Measurements from ENCODE around the gene TNS3.

The TNS3 gene

GRCh38 chr7:47482013-47482875 lies 99.7 kb downstream of the TNS3 start:
- peak overlapping the region; percentile 29; the same call in 1 of the 2 replicates for H3K4me3 ChIP-seq (ENCODE audit: low read depth, low read length)
- peaks cover 41% of the 10 kb centered on the region for H3K79me2 ChIP-seq (ENCODE audit: control insufficient read depth, insufficient read depth, low read length, unreplicated experiment)
- H3K27me3 ChIP-seq (ENCODE audit: insufficient read depth, low read length), result no peaks in the 10 kb centered on the region
- H3K36me3 ChIP-seq (ENCODE audit: insufficient read depth, low read length), result peaks cover 8% of the 10 kb centered on the region; the same call in 1 of the 2 replicates
- peaks cover 50% of the 10 kb centered on the region for H3K4me1 ChIP-seq (ENCODE audit: control insufficient read depth, insufficient read depth, low read length, unreplicated experiment)
- no peak overlapping the region for H2AFZ ChIP-seq (ENCODE audit: low read length, unreplicated experiment)
- peak overlapping the region; percentile 94 for H3K27ac ChIP-seq (ENCODE audit: low read depth, low read length)

GRCh38 chr7:47481541-47482012 lies 100.3 kb downstream of the TNS3 start:
- Histone ChIP-seq H2AFZ (ENCODE audit: low read length, unreplicated experiment) (no peak overlapping the region), H3K27me3 (ENCODE audit: insufficient read depth, low read length) (no peaks in the 10 kb centered on the region), H3K27ac (ENCODE audit: low read depth, low read length) (peak overlapping the region; percentile 94), H3K79me2 (ENCODE audit: control insufficient read depth, insufficient read depth, low read length, unreplicated experiment) (peaks cover 47% of the 10 kb centered on the region), H3K36me3 (ENCODE audit: insufficient read depth, low read length) (peaks cover 8% of the 10 kb centered on the region; the same call in 1 of the 2 replicates), H3K4me1 (ENCODE audit: control insufficient read depth, insufficient read depth, low read length, unreplicated experiment) (peaks cover 57% of the 10 kb centered on the region), H3K4me3 (ENCODE audit: low read depth, low read length) (peak overlapping the region; percentile 29; the same call in 1 of the 2 replicates)

GRCh38 chr7:47480576-47481538 lies 101.1 kb downstream of the TNS3 start:
- peaks cover 12% of the 10 kb centered on the region for H3K36me3 ChIP-seq (ENCODE audit: insufficient read depth, low read length)
- peak overlapping the region; percentile 94 for H3K27ac ChIP-seq (ENCODE audit: low read depth, low read length)
- peak overlapping the region; percentile 29; the same call in 1 of the 2 replicates for H3K4me3 ChIP-seq (ENCODE audit: low read depth, low read length)
- no peaks in the 10 kb centered on the region for H3K27me3 ChIP-seq (ENCODE audit: insufficient read depth, low read length)
- peaks cover 52% of the 10 kb centered on the region for H3K79me2 ChIP-seq (ENCODE audit: control insufficient read depth, insufficient read depth, low read length, unreplicated experiment)
- H3K4me1 ChIP-seq (ENCODE audit: control insufficient read depth, insufficient read depth, low read length, unreplicated experiment), result peaks cover 64% of the 10 kb centered on the region
- no peak overlapping the region for H2AFZ ChIP-seq (ENCODE audit: low read length, unreplicated experiment)

- no peak overlapping the region for H3K27ac ChIP-seq (ENCODE audit: low read depth, low read length)
- H3K4me1 ChIP-seq (ENCODE audit: control insufficient read depth, insufficient read depth, low read length, unreplicated experiment), result peaks cover 66% of the 10 kb centered on the region
- H3K79me2 ChIP-seq (ENCODE audit: control insufficient read depth, insufficient read depth, low read length, unreplicated experiment), result peaks cover 53% of the 10 kb centered on the region
- H3K4me3 ChIP-seq (ENCODE audit: low read depth, low read length), result no peak overlapping the region
- H3K36me3 ChIP-seq (ENCODE audit: insufficient read depth, low read length), result peaks cover 15% of the 10 kb centered on the region
- H2AFZ ChIP-seq (ENCODE audit: low read length, unreplicated experiment), result no peak overlapping the region
- no peaks in the 10 kb centered on the region for H3K27me3 ChIP-seq (ENCODE audit: insufficient read depth, low read length)
These were observed 101.9 kb downstream of the TNS3 start for GRCh38 chr7:47479821-47480575.

GRCh38 chr7:47478926-47479711 lies 102.8 kb downstream of the TNS3 start:
- no peaks in the 10 kb centered on the region for H3K27me3 ChIP-seq (ENCODE audit: insufficient read depth, low read length)
- no peak overlapping the region for H3K4me3 ChIP-seq (ENCODE audit: low read depth, low read length)
- H3K27ac ChIP-seq (ENCODE audit: low read depth, low read length), result no peak overlapping the region
- H3K4me1 ChIP-seq (ENCODE audit: control insufficient read depth, insufficient read depth, low read length, unreplicated experiment), result peaks cover 74% of the 10 kb centered on the region
- peaks cover 15% of the 10 kb centered on the region for H3K36me3 ChIP-seq (ENCODE audit: insufficient read depth, low read length)
- no peak overlapping the region for H2AFZ ChIP-seq (ENCODE audit: low read length, unreplicated experiment)
- peaks cover 58% of the 10 kb centered on the region for H3K79me2 ChIP-seq (ENCODE audit: control insufficient read depth, insufficient read depth, low read length, unreplicated experiment)

- H3K36me3 ChIP-seq (ENCODE audit: insufficient read depth, low read length), result peaks cover 15% of the 10 kb centered on the region
- peak overlapping the region; percentile 8; the same call in 1 of the 2 replicates for H3K27ac ChIP-seq (ENCODE audit: low read depth, low read length)
- no peak overlapping the region for H3K4me3 ChIP-seq (ENCODE audit: low read depth, low read length)
- H3K27me3 ChIP-seq (ENCODE audit: insufficient read depth, low read length), result no peaks in the 10 kb centered on the region
- peaks cover 58% of the 10 kb centered on the region for H3K79me2 ChIP-seq (ENCODE audit: control insufficient read depth, insufficient read depth, low read length, unreplicated experiment)
- H3K4me1 ChIP-seq (ENCODE audit: control insufficient read depth, insufficient read depth, low read length, unreplicated experiment), result peaks cover 74% of the 10 kb centered on the region
- no peak overlapping the region for H2AFZ ChIP-seq (ENCODE audit: low read length, unreplicated experiment)
These were observed 103.9 kb downstream of the TNS3 start for GRCh38 chr7:47478017-47478344.

- peaks cover 58% of the 10 kb centered on the region for H3K79me2 ChIP-seq (ENCODE audit: control insufficient read depth, insufficient read depth, low read length, unreplicated experiment)
These were observed 104.5 kb downstream of the TNS3 start for GRCh38 chr7:47477191-47478016.

GRCh38 chr7:47475880-47476227 lies 106.1 kb downstream of the TNS3 start:
- peaks cover 50% of the 10 kb centered on the region for H3K79me2 ChIP-seq (ENCODE audit: control insufficient read depth, insufficient read depth, low read length, unreplicated experiment)
- no peaks in the 10 kb centered on the region for H3K27me3 ChIP-seq (ENCODE audit: insufficient read depth, low read length)
- no peak overlapping the region for H3K4me3 ChIP-seq (ENCODE audit: low read depth, low read length)
- H3K4me1 ChIP-seq (ENCODE audit: control insufficient read depth, insufficient read depth, low read length, unreplicated experiment), result peaks cover 54% of the 10 kb centered on the region
- no peak overlapping the region for H2AFZ ChIP-seq (ENCODE audit: low read length, unreplicated experiment)
- H3K27ac ChIP-seq (ENCODE audit: low read depth, low read length), result peak overlapping the region; percentile 58; the same call in 1 of the 2 replicates
- H3K36me3 ChIP-seq (ENCODE audit: insufficient read depth, low read length), result peaks cover 19% of the 10 kb centered on the region

More at GRCh38 chr7:47477191-47478016, 104.5 kb downstream of the TNS3 start:
- Histone ChIP-seq H3K4me3 (ENCODE audit: low read depth, low read length) (no peak overlapping the region), H3K4me1 (ENCODE audit: control insufficient read depth, insufficient read depth, low read length, unreplicated experiment) (peaks cover 69% of the 10 kb centered on the region), H3K27me3 (ENCODE audit: insufficient read depth, low read length) (no peaks in the 10 kb centered on the region), H3K36me3 (ENCODE audit: insufficient read depth, low read length) (peaks cover 15% of the 10 kb centered on the region), H2AFZ (ENCODE audit: low read length, unreplicated experiment) (no peak overlapping the region), H3K27ac (ENCODE audit: low read depth, low read length) (no peak overlapping the region)
